HL-60 (cell line): ENCODE results near the gene NAT8L.
A peak's percentile ranks its signal among the peaks of the same experiment; 100 is the strongest.

Experiments used
- DNase-seq, 2 experiments: peaks; one replicate each; pipeline ENCODE4 v3.0.0-alpha.2; 2010 to 2020; ENCODE audit warnings: low read depth in 1 of 2, low spot score in 1 of 2
- H3K27ac ChIP-seq: fragments of 250-450 bp; sonication (Bioruptor Pico); replicated peaks from 2 replicates; pipeline ENCODE4 v1.5.1; 2020; ENCODE audit warnings: mild to moderate bottlenecking, moderate library complexity
- H3K27me3 ChIP-seq: fragments of 250-450 bp; sonication (Bioruptor Pico); 2 replicates; pipeline ENCODE4 v1.5.1; 2021; ENCODE audit warnings: mild to moderate bottlenecking, moderate library complexity; ENCODE audit not compliant: insufficient read depth, poor library complexity, severe bottlenecking
- H3K4me3 ChIP-seq: replicated peaks from 2 replicates; pipeline ENCODE4 v1.5.1; 2011; ENCODE audit warnings: mild to moderate bottlenecking, control low read depth, low read length; ENCODE audit not compliant: insufficient read depth
- GABPA ChIP-seq: IDR thresholded peaks from 2 replicates; pipeline ENCODE4 v1.6.1; 2012; ENCODE audit warnings: low read depth
- POLR2AphosphoS5 ChIP-seq: IDR thresholded peaks from 2 replicates; pipeline ENCODE4 v1.6.1; 2012; ENCODE audit warnings: low read depth
- REST ChIP-seq: IDR thresholded peaks from 2 replicates; pipeline ENCODE4 v1.6.1; 2012; ENCODE audit warnings: low read depth; ENCODE audit not compliant: insufficient replicate concordance
- SPI1 ChIP-seq: IDR thresholded peaks from 2 replicates; pipeline ENCODE4 v1.6.1; 2012; ENCODE audit warnings: low read depth, mild to moderate bottlenecking, borderline replicate concordance
- long read RNA-seq: library from polyadenylated mRNA; unstranded; transcript quantifications from one replicate; pipeline ENCODE4 v2.0.0, GENCODE V29; 2020
- TF ChIP-seq, protein P1 (sequence below): IDR thresholded peaks from one replicate; pipeline ENCODE4 v1.5.1; 2011; ENCODE audit warnings: low read length, control low read depth, inconsistent platforms; ENCODE audit not compliant: insufficient read depth

NAT8L gene
- long read RNA-seq, partial matches to known transcripts, result 0 of 12 reads
- long read RNA-seq, other reads (novel, unspliced or antisense), result 12 of 12 reads

- Histone ChIP-seq H3K27me3 (peaks cover 21% of the 10 kb centered on the region), H3K27ac (no peak within 1 kb of the TSS), H3K4me3 (peak within 1 kb of the TSS; percentile 39)
- TF ChIP-seq REST (no peak), POLR2AphosphoS5 (no peak), SPI1 (no peak), GABPA (no peak)
- TF ChIP-seq, protein P1, sequence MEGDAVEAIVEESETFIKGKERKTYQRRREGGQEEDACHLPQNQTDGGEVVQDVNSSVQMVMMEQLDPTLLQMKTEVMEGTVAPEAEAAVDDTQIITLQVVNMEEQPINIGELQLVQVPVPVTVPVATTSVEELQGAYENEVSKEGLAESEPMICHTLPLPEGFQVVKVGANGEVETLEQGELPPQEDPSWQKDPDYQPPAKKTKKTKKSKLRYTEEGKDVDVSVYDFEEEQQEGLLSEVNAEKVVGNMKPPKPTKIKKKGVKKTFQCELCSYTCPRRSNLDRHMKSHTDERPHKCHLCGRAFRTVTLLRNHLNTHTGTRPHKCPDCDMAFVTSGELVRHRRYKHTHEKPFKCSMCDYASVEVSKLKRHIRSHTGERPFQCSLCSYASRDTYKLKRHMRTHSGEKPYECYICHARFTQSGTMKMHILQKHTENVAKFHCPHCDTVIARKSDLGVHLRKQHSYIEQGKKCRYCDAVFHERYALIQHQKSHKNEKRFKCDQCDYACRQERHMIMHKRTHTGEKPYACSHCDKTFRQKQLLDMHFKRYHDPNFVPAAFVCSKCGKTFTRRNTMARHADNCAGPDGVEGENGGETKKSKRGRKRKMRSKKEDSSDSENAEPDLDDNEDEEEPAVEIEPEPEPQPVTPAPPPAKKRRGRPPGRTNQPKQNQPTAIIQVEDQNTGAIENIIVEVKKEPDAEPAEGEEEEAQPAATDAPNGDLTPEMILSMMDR, result no peak
- DNase-seq, result peak in 1 of 2 experiments; percentile 46
These were observed at the start of gene NAT8L for GRCh38 chr4:2059046-2059725. TSS of gene NAT8L (plus strand) at chr4:2059327. CDS start at chr4:2059512, 185 bp downstream.

- no peak for TF ChIP-seq REST
- TF ChIP-seq SPI1, result peak; percentile 40; the same call in 1 of the 2 replicates
- Histone ChIP-seq H3K4me3 (peak overlapping the region; percentile 98), H3K27ac (peak overlapping the region; percentile 97), H3K27me3 (no peaks in the 10 kb centered on the region)
- DNase-seq, result peak; percentile 36 to 78
These were observed 49.4 kb upstream of the NAT8L start for GRCh38 chr4:2009651-2010233.

GRCh38 chr4:2011583-2011982 is 47.5 kb upstream of the NAT8L start:
- DNase-seq, result peak; percentile 73 to 84

More at GRCh38 chr4:2011583-2011982, 47.5 kb upstream of the NAT8L start:
- TF ChIP-seq POLR2AphosphoS5, result no peak
- no peak for TF ChIP-seq GABPA
- TF ChIP-seq, protein P1, result no peak
- no peak for TF ChIP-seq REST
- no peak for TF ChIP-seq SPI1
- no peaks in the 10 kb centered on the region for H3K27me3 ChIP-seq
- H3K27ac ChIP-seq, result no peak overlapping the region
- H3K4me3 ChIP-seq, result no peak overlapping the region
